Ishikawa (cell line): ENCODE measurements around the gene SMIM15.

Experiments
- CEBPB ChIP-seq: IDR thresholded peaks from 2 replicates; pipeline ENCODE4 v1.6.1; 2012
- CREB1 ChIP-seq: IDR thresholded peaks from 2 replicates; pipeline ENCODE4 v1.6.1; 2012; ENCODE audit warnings: low read depth
- EGR1 ChIP-seq: IDR thresholded peaks from 2 replicates; pipeline ENCODE4 v1.6.1; 2012
- EP300 ChIP-seq: IDR thresholded peaks from 2 replicates; pipeline ENCODE4 v1.6.1; 2012; ENCODE audit warnings: borderline replicate concordance
- FOXM1 ChIP-seq: IDR thresholded peaks from 2 replicates; pipeline ENCODE4 v1.6.1; 2012; ENCODE audit warnings: low read depth, borderline replicate concordance
- NFIC ChIP-seq: IDR thresholded peaks from 2 replicates; pipeline ENCODE4 v1.6.1; 2012
- RAD21 ChIP-seq: IDR thresholded peaks from 2 replicates; pipeline ENCODE4 v1.6.1; 2012; ENCODE audit warnings: low read depth
- TAF1 ChIP-seq: IDR thresholded peaks from 2 replicates; pipeline ENCODE4 v1.6.1; 2012; ENCODE audit warnings: low read depth, mild to moderate bottlenecking
- TCF12 ChIP-seq: IDR thresholded peaks from 2 replicates; pipeline ENCODE4 v1.6.1; 2012; ENCODE audit warnings: low read depth
- TEAD4 ChIP-seq: IDR thresholded peaks from 2 replicates; pipeline ENCODE4 v1.6.1; 2012
- YY1 ChIP-seq: IDR thresholded peaks from 2 replicates; pipeline ENCODE4 v1.6.1; 2012; ENCODE audit warnings: low read depth
- ZBTB7A ChIP-seq: IDR thresholded peaks from 2 replicates; pipeline ENCODE4 v1.6.1; 2012; ENCODE audit warnings: low read depth
- TF ChIP-seq, protein P1 (sequence below): IDR thresholded peaks from 2 replicates; pipeline ENCODE4 v1.6.1; 2012
- TF ChIP-seq, protein P2 (sequence below): IDR thresholded peaks from 2 replicates; pipeline ENCODE4 v1.6.1; 2012
- TF ChIP-seq, protein P3 (sequence below): IDR thresholded peaks from 2 replicates; pipeline ENCODE4 v1.6.1; 2012; ENCODE audit warnings: low read depth, mild to moderate bottlenecking

Gene SMIM15

DNA sequence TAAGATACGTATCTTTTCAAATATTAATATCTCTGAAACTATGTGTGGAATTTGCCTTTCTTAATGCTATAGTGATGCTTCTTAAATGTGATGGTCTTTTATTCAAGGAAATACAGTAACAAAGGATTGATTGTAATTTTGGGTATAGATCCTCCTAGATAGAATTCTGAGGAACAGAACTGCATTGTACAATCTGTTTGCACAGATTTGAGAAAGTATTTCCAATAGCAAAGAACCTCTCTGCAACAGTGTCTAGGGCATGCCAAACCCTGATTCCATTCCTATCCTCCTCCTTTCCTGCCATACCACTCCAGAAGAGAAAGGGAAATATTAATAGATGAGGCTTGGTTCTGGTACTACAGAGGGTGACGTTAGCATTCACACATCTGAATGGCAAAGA, 10.4 kb downstream of the SMIM15 start:
- no peak for TF ChIP-seq CREB1
- TF ChIP-seq TAF1: no peak
- TF ChIP-seq YY1: no peak
- no peak for TF ChIP-seq EP300
- TF ChIP-seq, protein P1, sequence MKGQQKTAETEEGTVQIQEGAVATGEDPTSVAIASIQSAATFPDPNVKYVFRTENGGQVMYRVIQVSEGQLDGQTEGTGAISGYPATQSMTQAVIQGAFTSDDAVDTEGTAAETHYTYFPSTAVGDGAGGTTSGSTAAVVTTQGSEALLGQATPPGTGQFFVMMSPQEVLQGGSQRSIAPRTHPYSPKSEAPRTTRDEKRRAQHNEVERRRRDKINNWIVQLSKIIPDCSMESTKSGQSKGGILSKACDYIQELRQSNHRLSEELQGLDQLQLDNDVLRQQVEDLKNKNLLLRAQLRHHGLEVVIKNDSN: no peak
- TF ChIP-seq, protein P2, sequence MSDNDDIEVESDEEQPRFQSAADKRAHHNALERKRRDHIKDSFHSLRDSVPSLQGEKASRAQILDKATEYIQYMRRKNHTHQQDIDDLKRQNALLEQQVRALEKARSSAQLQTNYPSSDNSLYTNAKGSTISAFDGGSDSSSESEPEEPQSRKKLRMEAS: no peak

DNA sequence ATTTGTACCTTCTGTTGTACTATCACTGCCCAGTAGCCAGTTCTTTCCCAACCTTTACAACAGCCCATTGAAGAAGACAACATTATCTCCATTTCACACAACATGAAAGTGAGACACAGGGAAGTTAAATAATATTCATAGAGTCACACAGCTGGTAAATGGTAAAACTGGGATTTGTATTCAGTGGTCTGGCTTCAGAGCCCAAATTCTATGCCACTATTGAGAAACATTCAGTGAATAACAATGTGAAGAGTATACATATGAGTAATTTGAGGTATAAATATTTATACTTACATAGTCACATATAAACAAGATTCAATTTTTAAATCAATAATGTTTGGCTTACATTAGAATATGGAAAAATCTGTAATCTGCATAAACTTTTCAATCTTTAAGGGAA, 13.8 kb downstream of the SMIM15 start:
- TF ChIP-seq NFIC (no peak), CEBPB (no peak), TAF1 (no peak)
- TF ChIP-seq, protein P2: no peak

DNA sequence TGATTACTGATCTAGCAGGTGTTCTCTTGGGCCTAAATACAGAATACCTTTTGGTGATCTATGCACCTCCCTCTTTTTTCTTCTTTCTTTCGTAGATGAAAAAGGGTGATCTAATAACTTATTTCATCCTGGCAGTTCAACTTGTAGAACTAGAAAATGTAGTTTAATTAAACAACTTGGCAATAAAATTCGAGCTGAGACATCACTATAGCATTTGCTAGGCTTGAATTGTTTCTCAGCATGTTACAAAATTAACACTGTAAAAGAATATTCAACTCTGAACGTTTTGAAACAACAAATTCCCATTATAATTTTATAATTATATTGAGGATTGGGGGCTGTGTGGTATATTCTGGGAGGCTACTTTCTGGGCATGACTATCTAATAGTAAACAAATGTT, 19.5 kb downstream of the SMIM15 start:
- no peak for TF ChIP-seq RAD21
- TF ChIP-seq, protein P3, sequence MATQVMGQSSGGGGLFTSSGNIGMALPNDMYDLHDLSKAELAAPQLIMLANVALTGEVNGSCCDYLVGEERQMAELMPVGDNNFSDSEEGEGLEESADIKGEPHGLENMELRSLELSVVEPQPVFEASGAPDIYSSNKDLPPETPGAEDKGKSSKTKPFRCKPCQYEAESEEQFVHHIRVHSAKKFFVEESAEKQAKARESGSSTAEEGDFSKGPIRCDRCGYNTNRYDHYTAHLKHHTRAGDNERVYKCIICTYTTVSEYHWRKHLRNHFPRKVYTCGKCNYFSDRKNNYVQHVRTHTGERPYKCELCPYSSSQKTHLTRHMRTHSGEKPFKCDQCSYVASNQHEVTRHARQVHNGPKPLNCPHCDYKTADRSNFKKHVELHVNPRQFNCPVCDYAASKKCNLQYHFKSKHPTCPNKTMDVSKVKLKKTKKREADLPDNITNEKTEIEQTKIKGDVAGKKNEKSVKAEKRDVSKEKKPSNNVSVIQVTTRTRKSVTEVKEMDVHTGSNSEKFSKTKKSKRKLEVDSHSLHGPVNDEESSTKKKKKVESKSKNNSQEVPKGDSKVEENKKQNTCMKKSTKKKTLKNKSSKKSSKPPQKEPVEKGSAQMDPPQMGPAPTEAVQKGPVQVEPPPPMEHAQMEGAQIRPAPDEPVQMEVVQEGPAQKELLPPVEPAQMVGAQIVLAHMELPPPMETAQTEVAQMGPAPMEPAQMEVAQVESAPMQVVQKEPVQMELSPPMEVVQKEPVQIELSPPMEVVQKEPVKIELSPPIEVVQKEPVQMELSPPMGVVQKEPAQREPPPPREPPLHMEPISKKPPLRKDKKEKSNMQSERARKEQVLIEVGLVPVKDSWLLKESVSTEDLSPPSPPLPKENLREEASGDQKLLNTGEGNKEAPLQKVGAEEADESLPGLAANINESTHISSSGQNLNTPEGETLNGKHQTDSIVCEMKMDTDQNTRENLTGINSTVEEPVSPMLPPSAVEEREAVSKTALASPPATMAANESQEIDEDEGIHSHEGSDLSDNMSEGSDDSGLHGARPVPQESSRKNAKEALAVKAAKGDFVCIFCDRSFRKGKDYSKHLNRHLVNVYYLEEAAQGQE: no peak
- TF ChIP-seq, protein P1: no peak
- TF ChIP-seq EP300: no peak
- TF ChIP-seq TEAD4: no peak
- no peak for TF ChIP-seq NFIC
- no peak for TF ChIP-seq TCF12
- TF ChIP-seq TAF1: no peak
- no peak for TF ChIP-seq CREB1
- TF ChIP-seq ZBTB7A: no peak

DNA sequence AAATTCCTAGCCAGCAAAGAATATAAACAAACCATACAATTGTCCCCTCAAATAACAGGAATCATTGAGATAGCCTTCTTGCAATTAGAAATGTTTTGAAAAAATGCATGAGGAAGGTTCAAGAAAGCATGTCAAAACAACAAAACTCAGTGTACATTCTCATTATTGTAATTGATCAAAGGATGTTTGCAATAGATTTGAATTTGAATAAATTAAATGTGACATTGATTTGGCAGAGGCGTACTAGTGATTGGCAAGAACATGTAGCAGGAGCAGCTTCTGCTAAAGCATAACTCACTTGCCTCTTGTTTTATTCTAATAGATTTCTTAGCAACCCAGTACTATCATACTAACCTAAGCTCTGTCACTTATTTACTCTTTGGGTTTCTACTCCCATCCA, 19.9 kb downstream of the SMIM15 start:
- TF ChIP-seq YY1: no peak
- TF ChIP-seq, protein P3: no peak
- TF ChIP-seq TEAD4: no peak
- no peak for TF ChIP-seq ZBTB7A
- no peak for TF ChIP-seq TCF12
- no peak for TF ChIP-seq CEBPB
- TF ChIP-seq FOXM1: no peak
- TF ChIP-seq CREB1: no peak
- no peak for TF ChIP-seq NFIC
- no peak for TF ChIP-seq RAD21
- no peak for TF ChIP-seq TAF1
- TF ChIP-seq, protein P2: no peak
- no peak for TF ChIP-seq EGR1
- TF ChIP-seq, protein P1: no peak
- TF ChIP-seq EP300: no peak

DNA sequence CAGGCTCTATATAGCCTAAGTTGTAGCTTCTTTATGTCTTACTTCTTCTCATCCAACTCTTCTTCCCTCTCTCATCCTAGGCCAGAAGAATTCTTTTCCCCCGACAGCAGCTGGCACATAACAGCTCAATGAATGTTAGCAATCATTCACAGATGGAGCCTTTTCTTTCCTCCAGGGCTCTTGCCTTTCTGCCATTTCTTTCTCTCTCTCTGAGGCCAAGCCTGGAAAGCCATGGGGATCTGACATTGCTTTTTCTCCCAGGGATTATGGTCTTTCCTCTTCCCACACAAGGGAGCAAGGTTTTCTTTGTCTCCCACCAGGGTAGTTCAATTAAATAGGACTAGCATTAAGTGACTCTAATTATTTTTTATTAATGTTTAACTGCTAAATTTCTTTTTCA, 20.5 kb downstream of the SMIM15 start:
- TF ChIP-seq, protein P2: no peak
- TF ChIP-seq TEAD4 (no peak), CEBPB (no peak), YY1 (no peak), TCF12 (no peak), CREB1 (no peak), FOXM1 (no peak), EGR1 (no peak), NFIC (no peak), EP300 (no peak), ZBTB7A (no peak), TAF1 (no peak), RAD21 (no peak)
- TF ChIP-seq, protein P3: no peak
- TF ChIP-seq, protein P1: no peak
